Kidney glomerular epithelial cell (primary cell): ENCODE measurements around the gene SPOP.
A peak's percentile ranks its signal among the peaks of the same experiment; 100 is the strongest.
"Not testable (repeated sequence)": the region's sequence is repeated elsewhere in the genome, so short reads cannot be mapped to it uniquely, and the experiment has no call there.

Experiments used
- DNase-seq: peaks from one replicate; lab custom pipeline; 2025; lab: John Stamatoyannopoulos, UW

Gene SPOP

DNA sequence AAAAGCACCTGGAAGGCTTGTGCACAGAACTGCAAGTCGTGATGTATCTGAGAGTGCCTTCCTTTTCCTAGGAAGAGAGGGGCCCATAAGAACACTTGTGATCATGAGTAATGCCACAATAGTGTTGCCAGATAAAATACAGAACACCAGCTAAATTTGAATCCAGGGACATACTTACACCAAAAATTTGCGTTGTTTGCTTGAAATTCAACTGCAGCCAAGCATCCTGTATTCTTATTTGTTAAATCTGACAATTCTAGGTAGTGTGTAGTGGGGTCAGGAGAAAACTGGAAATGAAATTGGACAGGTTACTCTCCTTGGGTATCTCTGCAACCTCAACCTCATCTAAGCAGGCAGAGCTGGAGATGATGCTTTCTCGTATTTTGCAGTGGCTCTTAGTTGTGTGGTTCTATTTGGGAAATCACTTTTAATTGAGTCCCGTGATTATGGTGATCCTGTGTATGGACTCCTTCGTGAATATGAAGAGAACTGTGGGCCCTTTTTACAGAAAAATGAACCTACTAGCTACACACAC is 17.9 kb upstream of the SPOP start:
- no peak for DNase-seq

DNA sequence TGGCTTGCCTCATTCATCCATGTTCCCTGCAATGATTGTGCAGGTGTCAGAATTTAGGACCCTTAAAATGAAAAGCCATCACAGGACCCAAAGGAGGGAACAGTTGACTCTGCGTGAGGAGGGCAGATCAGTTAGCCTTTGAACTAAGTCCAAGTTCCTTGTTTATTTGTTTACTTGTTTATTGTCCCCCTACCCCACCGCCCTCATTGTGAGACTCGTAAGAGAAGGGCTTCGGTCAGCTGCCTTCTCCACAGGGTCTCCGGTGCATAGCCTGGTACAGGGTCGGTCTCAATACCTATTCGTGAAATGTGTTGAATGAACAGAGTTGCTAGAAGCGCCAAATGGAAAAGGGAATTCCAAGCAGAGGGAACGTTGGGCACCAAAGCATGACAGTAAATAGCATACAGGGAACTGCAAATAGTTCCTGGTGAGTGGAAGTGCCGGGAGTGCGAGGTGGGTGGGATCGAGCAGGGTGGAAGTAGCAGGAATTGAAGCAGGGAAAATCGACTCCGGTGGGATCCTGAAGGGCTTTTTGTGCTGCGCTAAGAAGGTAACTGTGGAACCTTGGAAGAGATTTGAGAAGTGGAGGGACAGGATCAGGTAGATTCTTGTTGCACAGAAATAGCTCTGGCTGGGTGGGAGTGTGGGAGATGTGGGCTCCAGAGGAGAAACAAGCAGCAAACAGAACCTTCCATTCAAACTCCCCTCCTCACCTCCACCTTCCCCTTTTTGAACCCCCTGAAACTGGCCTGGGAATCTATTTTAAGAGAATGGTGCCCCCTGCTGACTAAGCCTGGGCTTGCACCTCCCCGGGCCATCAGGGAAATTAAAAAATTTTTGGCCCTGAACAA is 17.2 kb upstream of the SPOP start:
- DNase-seq: peak; percentile 8

DNA sequence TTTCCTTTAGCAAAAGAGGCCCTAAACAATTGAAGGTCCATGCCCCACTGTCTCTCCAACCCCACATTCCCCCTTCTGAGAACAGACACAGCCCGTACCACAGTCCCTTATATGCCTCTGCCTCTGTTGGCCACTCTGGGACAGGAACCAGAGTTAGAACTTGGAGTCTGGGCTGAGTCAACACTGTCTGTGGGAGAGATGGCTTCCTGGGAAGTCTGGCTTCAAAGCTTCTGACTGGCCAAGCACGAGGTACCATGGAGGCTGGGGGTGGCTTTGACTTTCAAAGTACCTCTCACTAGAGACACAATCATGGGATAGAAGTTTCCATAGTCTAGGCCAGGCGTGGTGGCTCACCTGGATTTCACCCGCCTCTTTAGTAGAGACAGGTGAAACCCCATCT is 14.9 kb upstream of the SPOP start:
- DNase-seq: no peak

DNA sequence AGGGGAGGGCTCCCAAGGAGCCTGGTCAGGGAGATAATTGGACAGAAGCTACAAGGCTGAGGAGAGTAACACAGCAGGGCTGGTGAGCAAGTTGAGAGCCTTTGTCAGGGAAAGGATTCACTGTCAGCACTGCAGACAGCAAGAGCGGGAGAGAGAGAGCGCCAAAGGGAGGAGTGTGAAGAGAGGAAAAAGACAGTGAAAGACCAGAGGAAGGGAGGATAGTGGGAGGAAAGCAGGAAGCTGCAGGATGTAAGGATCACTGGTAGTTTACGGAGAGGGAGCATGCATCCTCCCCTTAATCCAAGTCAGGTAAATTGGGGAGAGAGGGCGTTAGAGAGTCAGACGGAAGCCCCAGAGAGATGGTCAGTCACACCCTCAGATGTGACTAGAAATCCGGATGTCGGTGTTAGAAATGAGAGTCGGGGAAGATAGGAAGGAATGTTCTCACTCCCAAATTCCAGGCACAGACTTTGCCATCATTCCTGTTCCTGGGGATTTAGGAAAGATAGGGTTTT is 13.8 kb upstream of the SPOP start:
- no peak for DNase-seq

DNA sequence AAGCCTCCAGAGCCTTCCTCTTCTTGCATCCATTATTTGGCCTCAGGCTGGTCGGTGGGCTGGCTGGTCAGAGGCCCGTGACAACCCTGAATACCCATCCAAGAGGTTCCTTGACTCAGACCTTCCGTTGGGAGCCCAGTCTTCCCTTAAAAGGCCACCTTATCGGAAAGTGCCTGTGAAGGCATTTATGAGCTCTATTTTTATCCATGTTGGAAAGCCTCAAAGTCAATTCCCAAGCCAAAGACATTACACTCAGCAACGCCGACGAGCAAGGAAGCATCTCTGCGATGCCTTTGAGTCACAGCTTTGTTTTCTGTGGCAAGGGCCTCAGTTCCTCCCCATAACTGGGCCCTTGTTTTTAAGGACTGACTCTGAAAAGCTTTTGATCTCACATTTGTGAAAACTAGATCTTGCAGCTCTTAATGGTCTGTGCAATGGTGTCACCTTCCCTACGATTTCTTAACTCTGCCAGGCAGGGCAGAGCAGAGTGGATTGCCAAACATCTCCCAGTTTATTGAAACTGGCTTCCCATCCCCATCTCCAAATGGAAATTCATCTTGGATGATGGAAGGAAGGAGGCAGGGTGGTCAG is 13.3 kb upstream of the SPOP start:
- no peak for DNase-seq

DNA sequence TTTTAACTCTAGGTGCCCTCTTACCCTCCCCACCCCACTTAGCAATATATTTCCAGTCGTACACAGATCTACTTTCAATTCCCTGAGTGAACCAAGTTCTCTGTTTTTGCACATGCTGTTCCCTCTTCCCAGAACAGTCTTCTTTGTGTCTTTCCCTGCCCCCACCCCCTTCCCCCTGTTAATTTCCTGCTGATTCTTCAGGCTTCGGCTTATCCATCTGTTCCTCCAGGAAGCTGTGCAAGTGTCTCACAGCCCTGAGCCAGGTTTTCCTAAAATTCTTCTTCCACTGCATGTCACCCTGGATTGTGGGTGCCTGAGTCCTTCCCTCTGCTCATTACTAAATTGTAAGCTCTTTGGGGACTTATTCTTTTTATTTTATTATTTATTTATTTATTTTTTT is 12.4 kb upstream of the SPOP start:
- DNase-seq: no peak

DNA sequence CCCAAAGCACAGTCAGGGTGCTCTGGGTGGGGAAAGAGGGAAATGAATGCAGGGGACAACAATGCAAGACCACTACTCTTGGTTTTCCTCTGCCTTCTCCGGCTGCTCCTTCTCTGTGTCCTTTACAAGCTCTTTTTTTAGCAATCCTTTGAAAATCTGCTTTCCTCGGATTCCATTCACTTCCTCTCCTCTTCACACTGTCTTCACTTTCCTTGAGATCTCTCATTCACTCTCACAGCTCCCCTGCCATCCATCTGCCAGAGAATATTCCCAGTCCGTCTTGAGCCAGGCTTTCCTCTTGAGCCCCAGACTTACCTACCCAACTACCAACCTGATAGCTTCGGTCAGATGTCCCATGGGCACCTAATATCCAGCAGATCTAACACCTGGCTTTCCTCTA is 11.0 kb upstream of the SPOP start:
- DNase-seq: no peak

DNA sequence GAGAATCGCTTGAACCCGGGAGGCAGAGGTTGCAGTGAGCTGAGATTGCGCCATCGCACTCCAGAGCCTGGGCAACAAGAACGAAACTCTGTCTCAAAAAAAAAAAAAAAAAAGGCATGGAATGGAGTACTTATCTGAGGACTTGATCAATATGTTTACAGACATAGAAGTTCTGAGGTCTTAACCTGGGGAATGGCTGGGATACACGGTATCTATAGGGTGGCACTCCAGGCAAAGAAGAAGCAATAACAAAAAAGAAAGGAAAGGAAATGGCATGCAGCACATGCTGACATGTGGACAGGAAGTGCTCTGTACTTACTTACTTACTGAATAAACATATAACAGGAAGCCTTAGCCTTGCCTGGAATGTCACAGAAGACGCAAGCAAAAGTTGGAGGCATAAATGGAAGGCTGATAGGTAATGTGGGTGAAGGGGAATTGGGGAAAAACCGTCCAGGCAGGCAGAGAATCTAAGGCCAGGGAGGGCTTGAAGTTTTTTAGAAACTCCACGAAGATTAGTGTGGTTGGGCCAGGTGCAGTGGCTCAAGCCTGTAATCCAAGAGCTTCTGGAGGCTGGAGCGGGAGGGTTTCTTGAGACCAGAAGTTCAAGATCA is 10.1 kb upstream of the SPOP start:
- no peak for DNase-seq

DNA sequence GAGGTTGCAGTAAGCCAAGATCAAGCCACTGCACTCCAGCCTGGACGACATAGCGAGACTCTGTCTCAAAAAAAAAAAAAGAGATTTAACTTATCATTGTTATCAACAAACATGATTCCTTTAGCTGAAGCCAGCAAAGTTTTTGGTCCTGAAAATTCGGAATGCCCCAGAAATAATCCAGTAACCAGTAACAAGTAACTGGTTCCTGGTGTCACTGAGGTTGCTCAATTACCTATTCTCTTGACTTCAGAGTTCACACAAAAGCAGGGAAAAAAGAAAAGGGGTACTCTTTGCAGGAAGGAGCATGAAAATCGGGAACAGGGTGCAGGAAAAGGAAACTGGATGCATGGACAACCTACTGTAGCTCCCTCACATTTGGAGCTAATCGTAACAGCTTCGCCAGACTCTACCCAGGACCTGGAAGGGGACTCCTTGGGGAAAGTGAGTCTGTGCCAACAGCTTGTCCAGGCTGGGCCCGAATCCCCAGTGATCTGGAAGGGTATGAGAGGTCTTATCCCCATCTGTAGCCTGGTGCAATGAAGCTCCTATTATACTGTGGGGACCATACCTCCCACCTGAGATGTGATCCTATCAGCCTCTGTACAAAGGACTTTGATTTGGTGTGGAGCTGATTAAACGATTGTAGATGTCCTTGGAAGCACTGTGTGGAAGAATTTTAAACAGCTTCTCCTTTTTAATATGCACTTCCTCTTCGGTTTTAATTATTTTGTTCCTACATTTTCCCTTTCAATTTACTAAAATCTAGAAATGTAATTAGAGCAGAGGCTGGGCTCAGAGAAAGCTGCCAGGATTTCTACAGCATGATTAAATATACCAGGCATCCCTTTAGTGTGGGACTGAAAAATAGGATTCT is 3.4 kb upstream of the SPOP start:
- no peak for DNase-seq

DNA sequence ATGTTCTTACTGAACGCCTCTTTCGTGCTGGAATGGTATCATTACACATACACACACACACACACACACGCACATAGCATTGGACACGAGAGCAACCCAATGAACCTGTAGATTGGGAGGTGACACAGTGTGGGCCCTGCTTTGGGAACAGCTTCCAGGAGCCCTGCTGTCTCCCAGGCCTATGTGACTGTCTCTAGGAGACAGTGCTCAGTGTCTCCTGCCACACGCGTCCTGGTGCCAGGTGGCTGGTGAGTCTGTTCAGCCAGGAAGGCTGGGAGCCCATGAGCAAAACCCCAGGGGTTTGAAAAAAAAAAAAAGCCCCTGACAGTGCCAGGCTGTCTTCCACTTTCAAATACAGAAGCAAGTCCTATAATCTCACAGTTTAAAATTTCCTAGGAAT is 2.4 kb upstream of the SPOP start:
- DNase-seq: no peak

DNA sequence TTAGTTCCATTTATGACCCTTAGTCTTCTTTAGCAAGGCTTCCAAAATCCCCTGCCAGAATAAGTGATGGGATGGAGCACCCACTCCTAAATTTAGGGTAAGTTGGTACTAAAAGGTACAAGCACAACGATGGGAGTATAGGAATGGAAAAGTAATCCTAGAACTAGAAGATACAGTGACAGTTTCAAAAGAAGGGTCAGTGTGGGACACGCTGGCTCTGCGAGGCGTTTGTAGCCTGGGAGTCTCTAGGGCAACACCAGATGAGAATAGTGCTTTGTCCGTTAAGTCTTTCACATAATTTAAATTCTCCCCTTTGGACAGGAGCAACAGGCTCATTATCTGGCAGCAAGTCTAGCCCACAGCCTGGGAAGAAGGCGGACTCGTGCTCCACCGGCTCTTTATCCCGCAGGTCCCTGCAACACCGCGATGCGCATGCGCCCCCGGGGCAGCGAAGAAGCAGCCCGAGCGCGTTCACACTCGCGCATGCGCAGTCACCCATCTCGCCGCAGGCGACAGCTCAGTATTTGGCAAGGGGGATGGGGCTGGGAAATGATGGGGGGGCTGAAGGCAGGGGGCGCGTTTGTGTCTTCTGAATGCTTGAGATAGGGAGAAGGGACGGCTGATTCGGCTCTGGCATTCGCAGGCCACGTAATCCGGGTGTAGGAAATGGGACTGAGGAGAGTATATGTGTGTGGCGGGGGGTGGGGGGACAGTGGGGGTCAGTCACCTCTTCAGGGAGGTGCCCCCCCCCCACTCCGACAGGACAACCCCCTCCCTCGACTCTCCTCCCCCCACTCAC is 564 bp downstream of the SPOP start:
- peak; percentile 95 for DNase-seq

DNA sequence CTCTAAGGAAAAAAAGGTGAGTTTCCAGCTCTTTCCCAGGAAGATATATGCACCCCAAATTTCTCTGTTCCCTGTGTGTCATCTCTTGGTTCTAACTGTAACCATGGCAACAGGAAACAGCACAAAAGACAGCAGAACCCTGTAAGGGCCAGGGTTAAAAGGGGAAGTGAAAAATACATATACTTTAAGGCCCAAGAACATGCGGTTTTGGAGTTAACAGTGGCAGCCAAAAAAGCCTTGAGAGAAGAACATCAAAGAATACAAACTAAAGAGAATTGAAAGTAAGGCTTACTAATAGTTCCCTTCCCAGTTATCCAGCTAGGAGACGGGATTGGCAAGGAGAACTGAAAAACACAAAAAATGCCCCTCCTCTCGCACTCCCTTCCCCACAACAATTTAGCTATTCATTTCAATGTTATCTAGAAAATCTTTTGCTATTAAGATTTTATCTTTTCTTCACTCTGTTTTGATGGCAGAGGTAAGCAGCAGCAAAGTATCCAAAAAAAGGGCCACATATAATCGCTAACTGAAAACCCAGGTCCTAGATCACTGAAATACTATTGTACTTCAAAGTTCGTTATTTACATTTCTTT is 1.5 kb downstream of the SPOP start:
- peak; percentile 6 for DNase-seq

DNA sequence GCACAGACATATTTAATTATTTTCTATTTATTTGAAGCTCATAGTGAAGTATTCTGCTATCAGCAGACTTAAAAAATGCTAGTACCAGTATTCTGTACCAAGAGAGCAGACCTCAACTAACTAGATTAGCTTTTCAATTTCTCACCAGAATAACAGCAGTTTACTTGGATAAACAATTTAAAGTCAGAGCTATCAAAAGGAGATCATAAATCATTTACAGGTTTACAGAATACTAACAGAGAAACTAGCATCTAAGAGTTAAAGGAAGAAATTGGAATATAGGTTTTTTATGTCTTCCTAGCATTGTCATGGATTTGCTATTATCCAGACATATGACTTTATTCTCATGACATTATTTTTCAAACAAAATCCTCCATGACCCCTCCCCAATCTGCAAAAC is 3.4 kb downstream of the SPOP start:
- no peak for DNase-seq

DNA sequence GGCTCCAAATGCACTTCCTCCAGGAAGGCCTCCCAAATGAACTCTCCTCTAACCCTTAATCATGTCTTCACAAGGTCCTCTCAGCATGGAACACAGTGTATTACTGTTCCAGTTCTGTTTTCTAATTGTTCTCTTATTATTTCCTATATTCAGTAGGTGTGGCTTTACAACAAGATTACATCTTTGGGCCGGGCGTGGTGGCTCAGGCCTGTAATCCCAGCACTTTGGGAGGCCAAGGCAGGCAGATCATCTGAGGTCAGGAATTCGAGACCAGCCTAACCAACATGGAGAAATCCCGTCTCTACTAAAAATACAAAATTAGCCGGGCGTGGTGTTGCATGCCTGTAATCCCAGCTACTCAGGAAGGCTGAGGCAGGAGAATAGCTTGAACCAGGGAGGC is 4.2 kb downstream of the SPOP start:
- not testable (repeated sequence) for DNase-seq

DNA sequence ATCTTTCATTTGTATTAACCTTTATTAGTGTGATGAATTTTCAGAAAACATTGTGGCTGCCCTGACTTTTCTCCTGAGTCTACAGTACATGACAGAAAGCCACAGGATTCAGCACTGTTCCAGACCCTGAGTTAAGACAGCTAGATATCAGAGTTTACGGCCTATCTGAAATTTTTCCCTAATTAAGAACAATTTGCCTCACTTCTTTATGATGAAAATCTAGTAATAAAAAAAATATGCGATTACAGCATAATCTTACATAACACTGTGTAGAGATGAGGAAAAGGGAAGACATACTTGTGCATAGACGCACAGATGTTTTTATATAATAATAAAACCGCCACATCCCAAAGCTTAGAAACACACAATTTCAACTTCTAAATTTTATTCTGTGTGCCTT is 7.3 kb downstream of the SPOP start:
- no peak for DNase-seq

DNA sequence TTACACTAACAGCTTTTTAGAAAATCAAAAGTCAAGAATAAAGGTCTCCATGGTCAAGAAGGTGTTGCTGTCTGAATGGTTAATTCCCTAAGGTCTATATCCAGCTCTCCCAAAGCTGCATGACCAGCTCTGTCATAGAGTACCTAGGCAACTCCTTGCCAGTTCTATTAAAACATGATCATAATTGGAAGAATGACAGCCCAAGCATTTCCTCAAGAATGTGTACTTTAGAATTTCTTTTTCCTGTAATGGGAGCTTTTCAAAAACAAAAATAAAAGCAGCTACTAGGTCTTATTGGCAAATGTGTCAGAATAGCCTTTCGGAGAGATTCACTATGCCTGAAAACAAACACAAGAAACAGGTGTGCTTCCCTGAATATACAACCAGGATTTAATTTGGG is 7.9 kb downstream of the SPOP start:
- DNase-seq: no peak

DNA sequence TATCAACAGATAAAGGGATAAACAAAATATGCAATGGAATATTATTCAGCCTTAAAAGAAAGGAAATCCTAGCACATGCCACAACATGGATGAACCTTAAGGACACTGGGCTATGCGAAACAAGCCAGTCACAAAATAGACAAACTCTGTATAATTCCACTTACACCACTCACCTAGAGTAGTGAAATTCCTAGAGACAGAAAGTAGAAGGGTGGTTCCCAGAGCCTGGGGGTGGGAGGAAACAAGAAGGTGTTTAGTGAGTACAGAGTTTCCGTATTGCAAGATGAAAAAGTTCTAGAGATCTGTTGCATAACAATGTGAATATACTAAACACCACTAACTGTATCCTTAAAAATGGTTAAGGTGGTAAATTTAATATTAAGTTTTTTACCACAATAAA is 10.0 kb downstream of the SPOP start:
- no peak for DNase-seq

DNA sequence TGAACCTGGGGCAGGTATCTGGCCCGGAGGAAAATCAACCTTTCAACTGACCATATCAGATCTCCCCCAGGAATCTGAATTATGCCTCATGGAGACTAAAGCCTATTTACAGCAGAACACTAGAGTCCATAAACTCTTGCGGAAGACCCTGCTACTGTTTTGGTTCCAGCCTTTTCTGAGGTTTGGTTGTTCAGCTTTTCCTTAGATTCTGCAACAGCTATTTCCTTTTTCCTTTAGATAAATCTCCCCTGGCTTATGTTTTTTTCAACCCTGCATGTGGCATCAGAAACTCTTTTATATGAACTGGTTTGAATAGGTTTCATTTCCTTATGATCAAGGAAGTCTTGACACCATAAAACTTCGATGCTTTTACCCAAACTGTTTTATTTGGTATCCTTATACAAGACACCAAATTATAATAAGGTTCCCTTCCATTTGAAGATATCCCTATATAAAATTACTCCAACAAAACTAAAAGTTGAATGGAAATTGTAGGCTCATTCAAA is 13.1 kb downstream of the SPOP start:
- no peak for DNase-seq

DNA sequence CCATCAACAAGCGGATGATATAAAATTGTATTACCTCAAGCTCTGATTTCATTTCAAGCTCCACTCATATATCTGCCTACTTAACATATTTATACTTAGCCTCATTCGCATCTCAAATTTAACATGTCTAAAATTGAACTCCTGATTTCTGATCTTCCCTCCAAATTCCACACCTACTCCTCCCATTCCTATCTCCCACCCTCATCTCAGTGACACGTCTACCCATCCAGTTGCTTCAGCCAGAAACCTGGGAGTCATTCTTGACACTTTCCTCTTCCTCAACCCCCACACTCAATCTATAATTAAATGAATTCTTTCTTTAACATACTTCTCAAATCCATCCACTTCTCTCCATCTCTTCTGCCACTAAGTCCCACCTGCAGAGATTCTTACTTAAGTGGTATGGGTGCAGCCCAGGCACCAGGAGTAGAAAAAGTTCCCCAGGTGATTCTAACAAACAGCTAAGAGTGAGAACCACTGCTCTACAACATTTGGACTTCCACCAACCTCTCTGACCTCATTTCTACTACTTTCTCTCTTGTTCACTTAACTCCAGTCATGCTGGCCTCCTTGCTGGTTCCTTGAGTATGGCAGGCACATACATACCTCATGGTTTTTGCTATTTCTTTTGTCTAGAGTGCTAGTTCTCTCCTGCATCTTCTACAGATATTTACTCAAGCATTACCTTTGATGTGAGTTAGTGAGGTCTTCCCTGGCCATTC is 18.1 kb downstream of the SPOP start:
- DNase-seq: no peak

DNA sequence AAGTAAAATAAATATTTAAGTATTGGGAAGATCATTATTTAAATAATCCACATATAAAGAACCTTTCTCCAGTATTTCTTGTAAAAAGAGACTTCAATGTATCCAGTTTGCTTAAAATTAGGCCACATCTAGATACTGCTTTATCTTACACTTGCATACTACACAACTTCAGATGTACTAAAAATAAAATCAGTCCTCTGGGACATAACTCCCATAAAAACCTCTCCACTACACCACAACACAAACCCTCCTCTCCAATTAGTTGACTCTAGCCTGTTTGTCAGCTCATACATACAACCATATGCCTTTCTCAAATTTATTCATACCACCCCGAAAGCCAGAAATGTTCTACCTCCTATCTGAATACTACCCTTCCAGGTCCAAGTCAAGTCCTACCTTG is 21.6 kb downstream of the SPOP start:
- DNase-seq: no peak
